ENCODE data around the gene PDE11A. TPM values are rescaled to one million over a fixed set of nuclear protein-coding genes. Genes with fewer than 3 reads are reported as not detected.
A peak's percentile ranks its signal among the peaks of the same experiment; 100 is the strongest.

PDE11A gene
- total and polyA plus RNA-seq, 2 of the 13 experiments (the other 11 are each of a cell fraction or from before 2014, with no cell fraction given): 1.2 to 1.7 TPM

GRCh38 chr2:178112202-178113152 lies 39.9 kb upstream of the PDE11A start, which contains the start of gene RBM45 (continued):
- TF ChIP-seq ZNF674 (CRISPR knock-in tag; IDR thresholded peaks at IDR 0.05; ENCODE audit: low read depth) (0 out of 2 replicates have a peak, but pooled peaks have one; percentile 31), PLRG1 (conservative IDR thresholded peaks at IDR 0.05) (no peak), ZBTB2 (CRISPR knock-in tag; IDR thresholded peaks at IDR 0.05; ENCODE audit: low read depth) (0 out of 2 replicates have a peak, but pooled peaks have one; percentile 76), FOXA3 (CRISPR knock-in tag; IDR thresholded peaks at IDR 0.05) (peak; percentile 87), GPN1 (CRISPR knock-in tag; IDR thresholded peaks at IDR 0.05; ENCODE audit: borderline replicate concordance) (no peak), EZH2 (conservative IDR thresholded peaks at IDR 0.05; ENCODE audit: low read depth, low read length) (no peak), ZUFSP (CRISPR knock-in tag; IDR thresholded peaks at IDR 0.05; ENCODE audit: borderline replicate concordance) (no peak), HOXA7 (CRISPR knock-in tag; IDR thresholded peaks at IDR 0.05) (peak; percentile 93; the same call in 1 of the 2 replicates), JDP2 (CRISPR knock-in tag; IDR thresholded peaks at IDR 0.05; ENCODE audit: borderline replicate concordance) (no peak), ZNF609 (CRISPR knock-in tag; IDR thresholded peaks at IDR 0.05; ENCODE audit: borderline replicate concordance) (peak; percentile 79; the same call in 1 of the 2 replicates), ZNF124 (CRISPR knock-in tag; IDR thresholded peaks at IDR 0.05) (peak; percentile 99), TIGD3 (CRISPR knock-in tag; IDR thresholded peaks at IDR 0.05; ENCODE audit: borderline replicate concordance) (peak; percentile 89; the same call in 1 of the 2 replicates), ZNF781 (CRISPR knock-in tag; IDR thresholded peaks at IDR 0.05; ENCODE audit: borderline replicate concordance, not compliant biosample characterization) (peak; percentile 96), RBFOX2 (IDR thresholded peaks at IDR 0.05; ENCODE audit: low read depth, low read length) (peak; percentile 92), FOSL2 (CRISPR knock-in tag; IDR thresholded peaks at IDR 0.05) (peak; percentile 78), BATF2 (CRISPR knock-in tag; IDR thresholded peaks at IDR 0.05) (peak; percentile 92; the same call in 1 of the 2 replicates), ZNF10 (CRISPR knock-in tag; IDR thresholded peaks at IDR 0.05; ENCODE audit: borderline replicate concordance, low read depth) (no peak), MEF2D (CRISPR knock-in tag; IDR thresholded peaks at IDR 0.05) (peak; percentile 96)
